K562 (cell line): ENCODE results near the gene SLC6A7. TPM values are rescaled to one million over a fixed set of nuclear protein-coding genes. Genes with fewer than 3 reads are reported as not detected.

Source experiments
- ATAC-seq: fragments of 200-7000 bp; cut with Tn5 transposase; 3 replicates; pipeline ENCODE4 v1.9.1; 2020; ENCODE audit warnings: moderate library complexity
- BruUV-seq: library from RNA; stranded (reverse); fragments of 400-500 nt; replicated peaks from 2 replicates; lab custom pipeline; 2021; lab: Mats Ljungman, UMichigan
- CTCF ChIA-PET: fragments of 300-600 bp; formaldehyde crosslinking; extraction: SDS; loops from one replicate; lab custom pipeline; 2021; ENCODE audit warnings: low intra/inter-chr PET ratio; lab: Yijun Ruan, JAX
- POLR2A ChIA-PET: fragments of 300-600, 350-650 bp; sonication (Branson Sonifier 250); formaldehyde crosslinking; extraction: SDS; loops from one replicate; lab custom pipeline; 2021; ENCODE audit warnings: antibody characterized with exemption, inconsistent platforms; lab: Yijun Ruan, JAX
- DNase-seq, 4 experiments: peaks; one replicate each; pipeline versions ENCODE4 v3.0.0 to v3.0.0-alpha.2; 2011 to 2018; ENCODE audit warnings: low spot score in 3 of 4, mixed read lengths in 3 of 4; ENCODE audit errors: extremely low read depth in 1 of 4
- FAIRE-seq: peaks from 2 replicates; lab custom pipeline; 2011; peaks lifted over from hg19 to GRCh38; lab: Jason Lieb, UNC
- H2AFZ ChIP-seq: 2 replicates; pipeline ENCODE4 v1.6.0; 2011; ENCODE audit warnings: low read depth, low read length, control low read depth, inconsistent platforms
- H3K27ac ChIP-seq: fragments of 200-600 bp; 3 replicates; pipeline ENCODE4 v1.8.0; 2011; ENCODE audit warnings: low read depth, mild to moderate bottlenecking, control low read depth, inconsistent platforms, low read length, moderate library complexity, mixed read lengths; ENCODE audit errors: extremely low read depth
- H3K27me3 ChIP-seq, 2 experiments: fragments of 300-600 bp in 1 of 2; 2 replicates in 1 of 2; 3 replicates in 1 of 2; pipeline versions ENCODE4 v1.6.0 to v1.8.0; 2011; ENCODE audit warnings: inconsistent platforms in 2 of 2, low read length in 2 of 2, mild to moderate bottlenecking in 1 of 2, mixed read lengths in 1 of 2, moderate library complexity in 1 of 2; ENCODE audit not compliant: control insufficient read depth in 2 of 2, insufficient read depth in 2 of 2
- H3K36me3 ChIP-seq: fragments of 300-600 bp; 3 replicates; pipeline ENCODE4 v1.8.0; 2011; ENCODE audit warnings: mild to moderate bottlenecking, low read length, inconsistent platforms; ENCODE audit not compliant: control insufficient read depth, insufficient read depth
- H3K4me1 ChIP-seq, 2 experiments: fragments of 200-600 bp in 1 of 2; replicated peaks in 1 of 2; 2 replicates in 1 of 2; 3 replicates in 1 of 2; pipeline versions ENCODE4 v1.5.1 to v1.8.0; 2011; ENCODE audit warnings: inconsistent platforms in 2 of 2, low read length in 2 of 2, mild to moderate bottlenecking in 1 of 2, mixed read lengths in 1 of 2, moderate library complexity in 1 of 2; ENCODE audit not compliant: control insufficient read depth in 2 of 2, insufficient read depth in 2 of 2
- H3K4me2 ChIP-seq: 2 replicates; pipeline ENCODE4 v1.6.1; 2011; ENCODE audit warnings: low read length, control low read depth, inconsistent platforms, mixed read lengths; ENCODE audit not compliant: insufficient read depth
- H3K4me3 ChIP-seq: fragments of 200-600 bp; sonication (generic), shearing (Covaris generic); 2 replicates; pipeline ENCODE4 v1.5.1; 2016; ENCODE audit warnings: control low read depth, inconsistent platforms
- H3K79me2 ChIP-seq: fragments of 200-600 bp; 3 replicates; pipeline ENCODE4 v1.8.0; 2011; ENCODE audit warnings: low read length, inconsistent platforms; ENCODE audit not compliant: control insufficient read depth, insufficient read depth
- H3K9ac ChIP-seq, 2 experiments: 2 replicates each; pipeline versions ENCODE4 v1.6.0 to v1.6.1; 2011; ENCODE audit warnings: low read depth in 2 of 2, low read length in 2 of 2, control low read depth in 1 of 2, inconsistent platforms in 1 of 2, mild to moderate bottlenecking in 1 of 2, mixed read lengths in 1 of 2; ENCODE audit not compliant: insufficient read depth in 1 of 2
- H3K9me1 ChIP-seq: one replicate; pipeline ENCODE4 v1.6.0; 2011; ENCODE audit warnings: inconsistent platforms, mild to moderate bottlenecking, low read length, moderate library complexity; ENCODE audit not compliant: control insufficient read depth, insufficient read depth
- H3K9me3 ChIP-seq: replicated peaks from 2 replicates; pipeline ENCODE4 v1.5.1; 2011; ENCODE audit warnings: low read depth, low read length, inconsistent platforms; ENCODE audit not compliant: control insufficient read depth, insufficient read depth
- H4K20me1 ChIP-seq: replicated peaks from 2 replicates; pipeline ENCODE4 v1.6.1; 2011; ENCODE audit warnings: low read length, inconsistent platforms, mixed read lengths; ENCODE audit not compliant: control insufficient read depth, insufficient read depth
- BRD4 ChIP-seq: fragments of 200-600 bp; sonication (generic); IDR thresholded peaks from 2 replicates; pipeline ENCODE4 v1.6.1; 2017; ENCODE audit warnings: inconsistent platforms
- CBX3 ChIP-seq, 2 experiments: IDR thresholded peaks; 1 replicate in 1 of 2; 2 replicates in 1 of 2; pipeline ENCODE4 v1.6.1; 2012; ENCODE audit warnings: inconsistent platforms in 2 of 2, low read length in 2 of 2, borderline replicate concordance in 1 of 2, control low read depth in 1 of 2
- HDAC2 ChIP-seq: fragments of 450-650 bp; IDR thresholded peaks from 2 replicates; pipeline ENCODE4 v1.6.1; 2016; ENCODE audit warnings: mild to moderate bottlenecking
- HDAC6 ChIP-seq: IDR thresholded peaks from 2 replicates; pipeline ENCODE4 v1.6.1; 2012; ENCODE audit warnings: low read depth, mild to moderate bottlenecking, control low read depth, inconsistent platforms, low read length, moderate library complexity
- KDM5B ChIP-seq: fragments of 200-600 bp; sonication (generic); IDR thresholded peaks from 2 replicates; pipeline ENCODE4 v1.6.1; 2012; ENCODE audit warnings: low read depth, mild to moderate bottlenecking, moderate library complexity, low read length, control low read depth, inconsistent platforms; ENCODE audit not compliant: insufficient replicate concordance
- MYNN ChIP-seq, 2 experiments: sonication (generic); formaldehyde crosslinking in 1 of 2; IDR thresholded peaks; 2 replicates each; pipeline versions ENCODE4 v1.5.0 to v1.6.1; 2016 to 2020; ENCODE audit warnings: antibody characterized with exemption in 1 of 2, missing genetic modification reagents in 1 of 2
- NFYB ChIP-seq: IDR thresholded peaks from 2 replicates; pipeline ENCODE4 v1.6.1; 2011; ENCODE audit warnings: mild to moderate bottlenecking, moderate library complexity; ENCODE audit not compliant: insufficient read length; ENCODE audit errors: extremely low read depth
- RAD51 ChIP-seq: fragments of 450-650 bp; IDR thresholded peaks from 2 replicates; pipeline ENCODE4 v1.7.1; 2016; ENCODE audit warnings: low read depth, mild to moderate bottlenecking, borderline replicate concordance
- RUNX1 ChIP-seq: sonication (generic); IDR thresholded peaks from 2 replicates; pipeline ENCODE4 v1.6.1; 2016; ENCODE audit warnings: antibody characterized with exemption, low read depth
- TAF7 ChIP-seq: fragments of 450-650 bp; IDR thresholded peaks from 2 replicates; pipeline ENCODE4 v1.6.1; 2016; ENCODE audit warnings: missing genetic modification characterization, missing compliant biosample characterization
- YBX1 ChIP-seq: fragments of 450-650 bp; IDR thresholded peaks from 2 replicates; pipeline ENCODE4 v1.7.1; 2016; ENCODE audit warnings: mild to moderate bottlenecking
- ZNF165 ChIP-seq: fragments of 250-450 bp; sonication (Bioruptor Pico); IDR thresholded peaks from 2 replicates; pipeline ENCODE4 v1.4.0; 2020; ENCODE audit warnings: borderline replicate concordance
- WGBS: fragments of 100-300 bp; shearing (Covaris generic); methylation state at CpG from one replicate; pipeline ENCODE4 v1.1.6; 2016; ENCODE audit warnings: low coverage, mixed read lengths; ENCODE audit not compliant: insufficient coverage; ENCODE audit errors: missing lambda C conversion rate; 5-methylcytosine and 5-hydroxymethylcytosine counted together
- in situ Hi-C: fragments of 300-500 bp; cut with MboI; formaldehyde crosslinking; loops from 4 replicates; pipeline ENCODE4 v1.15.0; 2018; ENCODE audit warnings: inconsistent platforms, mixed read lengths
- intact Hi-C: fragments of 100-400 bp; cut with micrococcal nuclease; formaldehyde crosslinking; loops from 2 replicates; pipeline ENCODE4 v1.14.2; 2022
- polyA plus RNA-seq, 8 experiments: library from polyadenylated mRNA; depleted of rRNA in 4 of 8; stranded (reverse) in 5 of 8; unstranded in 3 of 8; fragments of >200 nt; fragmentation: Nextera tagmentation in 2 of 8; fragmentation: Illumina TruSeq in 1 of 8; extraction: Ambion mirVana in 2 of 8; extraction: Trizol in 1 of 8; gene quantifications; 2 replicates each; pipeline versions ENCODE4 v1.2.1 to v1.2.3, GENCODE V29; 2011 to 2014; ENCODE audit warnings: inconsistent platforms in 1 of 8, missing spikeins in 1 of 8
- total RNA-seq, 7 experiments: library from RNA; depleted of rRNA in 6 of 7; stranded (reverse); fragments of >200 nt in 6 of 7; fragmentation: Illumina TruSeq in 2 of 7; extraction: Trizol in 2 of 7; gene quantifications; 2 replicates each; pipeline versions ENCODE4 v1.2.1 to v1.2.3, GENCODE V29; 2011 to 2021; ENCODE audit warnings: low replicate concordance in 1 of 7
- TF ChIP-seq, protein P1 (sequence below): sonication (generic); formaldehyde crosslinking; IDR thresholded peaks from 2 replicates; pipeline ENCODE4 v1.5.0; 2020; ENCODE audit warnings: missing genetic modification reagents
- TF ChIP-seq, protein P2 (sequence below): sonication (generic); formaldehyde crosslinking; IDR thresholded peaks from 2 replicates; pipeline ENCODE4 v1.9.0; 2022; ENCODE audit warnings: mild to moderate bottlenecking, missing genetic modification reagents

The SLC6A7 gene
- total and polyA plus RNA-seq, 9 of the 15 experiments (the other 6 are each of a cell fraction or from before 2014, with no cell fraction given): not detected

- peaks cover 3 to 4% of the 10 kb centered on the region in 2 experiments; a peak in 3 of 5 replicates for H3K4me1 ChIP-seq
- 7% methylated on average over 4 of the region's 5 CpGs for WGBS
- no peak overlapping the region; the same call in 1 of the 2 replicates for H2AFZ ChIP-seq
- ATAC-seq: no peak
- no peaks in the 10 kb centered on the region for H3K9me3 ChIP-seq
- peaks cover 13 to 31% of the 10 kb centered on the region in 2 experiments; a peak in 4 of 5 replicates for H3K27me3 ChIP-seq
- H3K4me2 ChIP-seq: no peak overlapping the region
- intact Hi-C loops (loop anchor here (1.0 to 5.0 kb wide), 5 partner anchors 57 to 381 kb away; no protein-coding TSS in a partner anchor), in situ Hi-C loops (loop anchor here (10.0 kb wide), 1 partner anchor 584 kb away; no protein-coding TSS in a partner anchor)
- H3K4me3 ChIP-seq: no peak overlapping the region
- no peaks in the 10 kb centered on the region for H3K79me2 ChIP-seq
- no peaks in the 10 kb centered on the region for H3K9me1 ChIP-seq
- H4K20me1 ChIP-seq: peaks cover 8% of the 10 kb centered on the region; the same call in 1 of the 2 replicates
- TF ChIP-seq ZNF165 (CRISPR knock-in tag): no peak
- TF ChIP-seq HDAC2: no peak
- TF ChIP-seq KDM5B: no peak
- no peak for TF ChIP-seq RUNX1
- no peak for TF ChIP-seq BRD4
- H3K9ac ChIP-seq: no peak overlapping the region
- H3K27ac ChIP-seq: no peak overlapping the region
- no TSS peak for BruUV-seq
- no peak for FAIRE-seq
- H3K36me3 ChIP-seq: no peaks in the 10 kb centered on the region
- ChIA-PET POLR2A (interaction anchor here (1.2 kb wide), 1 partner anchor 192 kb away, joined by 3 read pairs; no protein-coding TSS in a partner anchor), CTCF (interaction anchor here (0.6 to 4.1 kb wide), 7 partner anchors 57 to 582 kb away, joined by 3 to 36 read pairs (median 5); no protein-coding TSS in a partner anchor)
- DNase-seq: no peak
Observed at GRCh38 chr5:150218693-150219035, 28.8 kb downstream of the SLC6A7 start.

DNA sequence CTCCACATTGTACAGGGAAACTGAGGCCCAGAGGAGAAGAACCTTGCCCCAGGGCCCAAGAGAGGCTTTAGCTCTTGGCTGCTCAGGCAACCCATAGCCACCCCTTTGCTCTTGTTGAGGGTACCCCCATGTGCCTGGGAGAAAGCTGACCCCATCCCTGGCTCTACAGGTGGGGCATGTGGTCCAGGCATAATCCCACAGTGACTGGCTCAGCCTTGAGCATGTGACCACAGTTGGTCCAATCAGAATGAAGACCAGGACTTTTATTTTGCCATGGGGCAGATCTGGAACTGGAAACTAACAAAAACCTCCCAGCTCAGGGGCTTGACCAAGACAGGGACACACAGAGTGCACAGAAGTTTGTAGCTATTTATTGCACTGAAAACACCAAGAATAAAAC, 29.3 kb downstream of the SLC6A7 start:
- peak; percentile 23 for FAIRE-seq
- TF ChIP-seq MYNN (IDR thresholded peaks at IDR 0.05): peak; percentile 98
- peak; percentile 79 for TF ChIP-seq MYNN (CRISPR knock-in tag; IDR thresholded peaks at IDR 0.05)
- TF ChIP-seq, protein P1, sequence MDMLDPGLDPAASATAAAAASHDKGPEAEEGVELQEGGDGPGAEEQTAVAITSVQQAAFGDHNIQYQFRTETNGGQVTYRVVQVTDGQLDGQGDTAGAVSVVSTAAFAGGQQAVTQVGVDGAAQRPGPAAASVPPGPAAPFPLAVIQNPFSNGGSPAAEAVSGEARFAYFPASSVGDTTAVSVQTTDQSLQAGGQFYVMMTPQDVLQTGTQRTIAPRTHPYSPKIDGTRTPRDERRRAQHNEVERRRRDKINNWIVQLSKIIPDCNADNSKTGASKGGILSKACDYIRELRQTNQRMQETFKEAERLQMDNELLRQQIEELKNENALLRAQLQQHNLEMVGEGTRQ (CRISPR knock-in tag): peak; percentile 67
- TF ChIP-seq, protein P2, sequence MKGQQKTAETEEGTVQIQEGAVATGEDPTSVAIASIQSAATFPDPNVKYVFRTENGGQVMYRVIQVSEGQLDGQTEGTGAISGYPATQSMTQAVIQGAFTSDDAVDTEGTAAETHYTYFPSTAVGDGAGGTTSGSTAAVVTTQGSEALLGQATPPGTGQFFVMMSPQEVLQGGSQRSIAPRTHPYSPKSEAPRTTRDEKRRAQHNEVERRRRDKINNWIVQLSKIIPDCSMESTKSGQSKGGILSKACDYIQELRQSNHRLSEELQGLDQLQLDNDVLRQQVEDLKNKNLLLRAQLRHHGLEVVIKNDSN (CRISPR knock-in tag): peak; percentile 76
- TF ChIP-seq YBX1: no peak
- TF ChIP-seq RAD51: peak; percentile 61
- TF ChIP-seq NFYB: peak; percentile 27
- TF ChIP-seq TAF7: no peak
- no peak for TF ChIP-seq HDAC6
- no peak for TF ChIP-seq CBX3 (IDR thresholded peaks at IDR 0.05; ENCODE audit: borderline replicate concordance in 1 of 2, low read length in 2 of 2)

More for the DNA sequence above, 29.3 kb downstream of the SLC6A7 start:
- H3K4me3 ChIP-seq: no peak overlapping the region
- H3K4me1 ChIP-seq: peaks cover 3 to 4% of the 10 kb centered on the region in 2 experiments; a peak in 3 of 5 replicates
- peaks cover 8% of the 10 kb centered on the region; the same call in 1 of the 2 replicates for H4K20me1 ChIP-seq
- intact Hi-C loops: loop anchor here (2.0 to 5.0 kb wide), 3 partner anchors 132 to 382 kb away; no protein-coding TSS in a partner anchor
- H3K9ac ChIP-seq: no peak overlapping the region
- in situ Hi-C loops: loop anchor here (10.0 kb wide), 1 partner anchor 584 kb away; no protein-coding TSS in a partner anchor
- ChIA-PET CTCF (interaction anchor here (2.0 to 4.1 kb wide), 2 partner anchors 57 to 89 kb away, joined by 25 to 36 read pairs; no protein-coding TSS in a partner anchor), POLR2A (interaction anchor here (1.2 kb wide), 1 partner anchor 193 kb away, joined by 3 read pairs; no protein-coding TSS in a partner anchor)
- H3K27me3 ChIP-seq: peaks cover 13 to 28% of the 10 kb centered on the region in 2 experiments; a peak in 4 of 5 replicates
- H3K27ac ChIP-seq: no peak overlapping the region
- H2AFZ ChIP-seq: no peak overlapping the region
- H3K9me3 ChIP-seq: no peaks in the 10 kb centered on the region
- ATAC-seq (peak; percentile 51), DNase-seq (peak in 3 of 4 experiments; percentile 42 to 54 (median 42))
- H3K79me2 ChIP-seq: no peaks in the 10 kb centered on the region
- no peaks in the 10 kb centered on the region for H3K9me1 ChIP-seq
- no TSS peak for BruUV-seq
- no peak overlapping the region for H3K4me2 ChIP-seq
- H3K36me3 ChIP-seq: no peaks in the 10 kb centered on the region
